ENCODE measurements around the gene SPAG16. TPM values are rescaled to one million over a fixed set of nuclear protein-coding genes. Genes with fewer than 3 reads are reported as not detected.
"Not testable (repeated sequence)": the region's sequence is repeated elsewhere in the genome, so short reads cannot be mapped to it uniquely, and the experiment has no call there.

Gene SPAG16
- total RNA-seq, 1 experiment from 2014 or later, result 17.2 TPM

GRCh38 chr2:213376644-213377043 is 92.4 kb downstream of the SPAG16 start:
- Histone ChIP-seq H3K9ac (ENCODE audit: low read length) (no peak overlapping the region), H3K27me3 (ENCODE audit: low read length) (no peaks in the 10 kb centered on the region), H3K4me2 (ENCODE audit: low read length) (no peak overlapping the region), H3K27ac (ENCODE audit: low read length) (no peak overlapping the region), H3F3A (ENCODE audit: low read length, unreplicated experiment) (no peaks in the 10 kb centered on the region), H3K4me1 (ENCODE audit: insufficient read depth, low read length) (no peaks in the 10 kb centered on the region), H2AFZ (ENCODE audit: low read length) (no peak overlapping the region), H3K79me2 (ENCODE audit: low read length) (no peaks in the 10 kb centered on the region), H3K9me2 (replicated peaks; ENCODE audit: low read length) (no peaks in the 10 kb centered on the region), H3K36me3 (ENCODE audit: low read depth, low read length) (no peaks in the 10 kb centered on the region), H4K20me1 (ENCODE audit: low read length) (no peaks in the 10 kb centered on the region), H3K4me3 (ENCODE audit: low read length) (no peak overlapping the region), H3K9me3 (ENCODE audit: low read length) (no peaks in the 10 kb centered on the region)
- DNase-seq (no peak), ATAC-seq (no peak)
- TF ChIP-seq EZH2 (IDR thresholded peaks at IDR 0.05; ENCODE audit: low read length, unreplicated experiment), result no peak
- TF ChIP-seq, protein P1, sequence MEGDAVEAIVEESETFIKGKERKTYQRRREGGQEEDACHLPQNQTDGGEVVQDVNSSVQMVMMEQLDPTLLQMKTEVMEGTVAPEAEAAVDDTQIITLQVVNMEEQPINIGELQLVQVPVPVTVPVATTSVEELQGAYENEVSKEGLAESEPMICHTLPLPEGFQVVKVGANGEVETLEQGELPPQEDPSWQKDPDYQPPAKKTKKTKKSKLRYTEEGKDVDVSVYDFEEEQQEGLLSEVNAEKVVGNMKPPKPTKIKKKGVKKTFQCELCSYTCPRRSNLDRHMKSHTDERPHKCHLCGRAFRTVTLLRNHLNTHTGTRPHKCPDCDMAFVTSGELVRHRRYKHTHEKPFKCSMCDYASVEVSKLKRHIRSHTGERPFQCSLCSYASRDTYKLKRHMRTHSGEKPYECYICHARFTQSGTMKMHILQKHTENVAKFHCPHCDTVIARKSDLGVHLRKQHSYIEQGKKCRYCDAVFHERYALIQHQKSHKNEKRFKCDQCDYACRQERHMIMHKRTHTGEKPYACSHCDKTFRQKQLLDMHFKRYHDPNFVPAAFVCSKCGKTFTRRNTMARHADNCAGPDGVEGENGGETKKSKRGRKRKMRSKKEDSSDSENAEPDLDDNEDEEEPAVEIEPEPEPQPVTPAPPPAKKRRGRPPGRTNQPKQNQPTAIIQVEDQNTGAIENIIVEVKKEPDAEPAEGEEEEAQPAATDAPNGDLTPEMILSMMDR (conservative IDR thresholded peaks at IDR 0.05; ENCODE audit: low read depth, low read length), result no peak
- no peak for TF ChIP-seq EZH2phosphoT487 (IDR thresholded peaks at IDR 0.05; ENCODE audit: borderline replicate concordance, low read length)
- BruUV-seq (replicated peaks), result no TSS peak
- ChIA-PET POLR2A (ENCODE audit: unreplicated experiment) (no interaction called here), CTCF (no interaction called here)
- intact Hi-C loops (cut with micrococcal nuclease), result no loop called here

DNA sequence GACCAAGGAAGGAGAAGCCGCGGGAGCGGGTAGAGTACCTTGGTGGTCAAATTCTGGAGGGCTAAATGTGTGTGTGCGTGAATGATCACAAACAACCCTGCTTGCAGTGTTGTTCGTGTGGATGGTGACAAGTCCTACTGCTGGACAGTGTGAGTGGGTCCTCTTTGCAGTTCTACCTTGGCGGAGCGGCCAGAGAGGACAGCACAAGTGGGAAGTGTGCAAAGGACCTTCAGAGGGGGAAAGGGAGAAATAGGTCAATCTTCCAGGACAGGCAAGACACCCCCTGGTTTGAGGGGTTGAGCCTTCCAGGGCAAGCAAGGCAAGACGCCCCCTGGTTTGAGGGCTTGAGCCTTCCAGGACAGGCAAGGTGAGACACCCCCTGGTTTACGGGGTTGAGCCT is 122.8 kb downstream of the SPAG16 start:
- peaks cover 11% of the 10 kb centered on the region for H3K4me1 ChIP-seq (ENCODE audit: insufficient read depth, low read length)
- H3K79me2 ChIP-seq (ENCODE audit: low read length); H3K27ac ChIP-seq (ENCODE audit: low read length); DNase-seq; POLR2A ChIA-PET (ENCODE audit: unreplicated experiment); H3K9me2 ChIP-seq (replicated peaks; ENCODE audit: low read length); intact Hi-C loops (cut with micrococcal nuclease); H3K36me3 ChIP-seq (ENCODE audit: low read depth, low read length); ATAC-seq; H3K9me3 ChIP-seq (ENCODE audit: low read length); H3F3A ChIP-seq (ENCODE audit: low read length, unreplicated experiment); H4K20me1 ChIP-seq (ENCODE audit: low read length); H3K9ac ChIP-seq (ENCODE audit: low read length); CTCF ChIA-PET; H3K4me3 ChIP-seq (ENCODE audit: low read length); H2AFZ ChIP-seq (ENCODE audit: low read length); BruUV-seq (replicated peaks); H3K4me2 ChIP-seq (ENCODE audit: low read length); H3K27me3 ChIP-seq (ENCODE audit: low read length): not testable (repeated sequence)

DNA sequence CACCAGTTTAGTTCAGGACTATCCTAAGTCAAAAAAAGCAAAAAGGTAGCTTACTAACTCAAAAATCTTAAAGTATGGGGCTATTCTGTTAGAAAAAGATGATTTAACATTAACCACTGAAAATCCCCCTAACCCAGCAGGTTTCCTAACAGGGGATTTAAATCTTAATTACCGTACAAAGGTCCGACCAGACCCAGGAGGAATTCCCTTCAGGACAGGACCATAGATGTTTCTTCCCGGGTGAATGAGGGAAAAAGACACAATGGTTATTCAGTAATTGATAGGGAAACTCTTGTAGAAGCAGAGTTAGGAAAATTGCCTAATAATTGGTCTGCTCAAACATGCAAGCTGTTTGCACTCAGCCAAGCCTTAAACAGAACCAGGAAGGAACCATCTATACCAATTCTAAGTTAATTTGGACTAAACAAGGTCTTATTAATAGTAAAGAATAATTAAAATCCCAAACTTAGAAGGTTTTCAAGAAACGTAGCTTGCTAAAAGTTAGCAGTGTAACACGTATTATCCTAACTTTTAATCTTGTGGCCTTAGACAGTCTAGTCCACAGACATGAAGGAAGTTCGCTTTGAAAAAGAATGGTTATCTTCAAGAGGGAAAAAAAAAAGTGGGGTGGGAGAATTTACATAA is 124.3 kb downstream of the SPAG16 start:
- H3K36me3 ChIP-seq (ENCODE audit: low read depth, low read length); H3K9me3 ChIP-seq (ENCODE audit: low read length); BruUV-seq (replicated peaks); H4K20me1 ChIP-seq (ENCODE audit: low read length); DNase-seq; H3K27ac ChIP-seq (ENCODE audit: low read length); H3F3A ChIP-seq (ENCODE audit: low read length, unreplicated experiment); H3K79me2 ChIP-seq (ENCODE audit: low read length); intact Hi-C loops (cut with micrococcal nuclease); ATAC-seq; POLR2A ChIA-PET (ENCODE audit: unreplicated experiment); H2AFZ ChIP-seq (ENCODE audit: low read length); H3K9ac ChIP-seq (ENCODE audit: low read length); CTCF ChIA-PET; H3K4me3 ChIP-seq (ENCODE audit: low read length); H3K9me2 ChIP-seq (replicated peaks; ENCODE audit: low read length); H3K27me3 ChIP-seq (ENCODE audit: low read length); H3K4me2 ChIP-seq (ENCODE audit: low read length): not testable (repeated sequence)
- H3K4me1 ChIP-seq (ENCODE audit: insufficient read depth, low read length), result peaks cover 17% of the 10 kb centered on the region

- intact Hi-C loops (cut with micrococcal nuclease); H3K9me3 ChIP-seq (ENCODE audit: low read length); BruUV-seq (replicated peaks); H3K27me3 ChIP-seq (ENCODE audit: low read length); H3F3A ChIP-seq (ENCODE audit: low read length, unreplicated experiment); ATAC-seq; H3K79me2 ChIP-seq (ENCODE audit: low read length); H3K9me2 ChIP-seq (replicated peaks; ENCODE audit: low read length); CTCF ChIA-PET; POLR2A ChIA-PET (ENCODE audit: unreplicated experiment); H3K4me3 ChIP-seq (ENCODE audit: low read length); H3K36me3 ChIP-seq (ENCODE audit: low read depth, low read length); DNase-seq; H3K9ac ChIP-seq (ENCODE audit: low read length); H4K20me1 ChIP-seq (ENCODE audit: low read length): not testable (repeated sequence)
- Histone ChIP-seq H2AFZ (ENCODE audit: low read length) (peak overlapping the region; percentile 86; the same call in 1 of the 2 replicates), H3K4me2 (ENCODE audit: low read length) (peak overlapping the region; percentile 86), H3K4me1 (ENCODE audit: insufficient read depth, low read length) (peaks cover 17% of the 10 kb centered on the region), H3K27ac (ENCODE audit: low read length) (peak overlapping the region; percentile 82; the same call in 1 of the 2 replicates)
Measured at GRCh38 chr2:213410687-213411086, 126.4 kb downstream of the SPAG16 start.
